B cell (primary cell): ENCODE measurements around the gene PLAC1. TPM values are rescaled to one million over a fixed set of nuclear protein-coding genes. Genes with fewer than 3 reads are reported as not detected.

Source experiments
- ATAC-seq: fragments of 200-7000 bp; cut with Tn5 transposase; one replicate; pipeline ENCODE4 v1.10.0; 2021; ENCODE audit warnings: low read depth, mild to moderate bottlenecking, moderate number of reproducible peaks, moderate library complexity
- CTCF ChIA-PET: fragments of 350-600 bp; sonication (Branson Sonifier 250); formaldehyde crosslinking; loops from one replicate; lab custom pipeline; 2021; ENCODE audit warnings: antibody characterized with exemption, inconsistent platforms; lab: Charles Lee
- POLR2A ChIA-PET: fragments of 350-600 bp; sonication (Branson Sonifier 250); formaldehyde crosslinking; loops from one replicate; lab custom pipeline; 2021; ENCODE audit warnings: antibody characterized with exemption; lab: Charles Lee
- DNase-seq: peaks from one replicate; pipeline ENCODE4 v3.0.0; 2013
- H2AFZ ChIP-seq: 2 replicates; pipeline ENCODE4 v1.6.1; 2012; ENCODE audit warnings: mild to moderate bottlenecking, low read depth, low read length; ENCODE audit not compliant: insufficient read depth, poor library complexity, severe bottlenecking
- H3K27ac ChIP-seq, 2 donors: 1 replicate in 1 of 2; 2 replicates in 1 of 2; pipeline ENCODE4 v1.5.1; 2012 to 2013; ENCODE audit warnings: low read length in 2 of 2, mild to moderate bottlenecking in 2 of 2, moderate library complexity in 1 of 2
- H3K27me3 ChIP-seq, 4 experiments: fragments of 200-600 bp in 1 of 4; sonication (generic) in 1 of 4; replicated peaks in 1 of 4; 1 replicate in 2 of 4; 2 replicates in 2 of 4; pipeline versions ENCODE4 v1.6.1 to v1.7.0; 2013 to 2016; ENCODE audit warnings: low read length in 3 of 4, mild to moderate bottlenecking in 2 of 4, mixed read lengths in 1 of 4, moderate library complexity in 1 of 4; ENCODE audit not compliant: insufficient read depth in 4 of 4, control insufficient read depth in 3 of 4; ENCODE audit errors: control extremely low read depth in 1 of 4
- H3K36me3 ChIP-seq, 2 experiments: replicated peaks in 1 of 2; 1 replicate in 1 of 2; 2 replicates in 1 of 2; pipeline versions ENCODE4 v1.6.1 to v1.7.1; 2013; ENCODE audit warnings: low read length in 1 of 2; ENCODE audit not compliant: insufficient read depth in 2 of 2, control insufficient read depth in 1 of 2; ENCODE audit errors: control extremely low read depth in 1 of 2, extremely low read depth in 1 of 2
- H3K4me1 ChIP-seq, 2 donors: fragments of 200-600 bp in 1 of 2; sonication (generic) in 1 of 2; 1 replicate in 1 of 2; 2 replicates in 1 of 2; pipeline versions ENCODE4 v1.5.1 to v1.6.1; 2013 to 2017; ENCODE audit warnings: low read length in 2 of 2; ENCODE audit not compliant: control insufficient read depth in 2 of 2, insufficient read depth in 2 of 2
- H3K4me2 ChIP-seq: replicated peaks from 2 replicates; pipeline ENCODE3; 2012; ENCODE audit warnings: mild to moderate bottlenecking, low read depth, low read length; ENCODE audit not compliant: poor library complexity, severe bottlenecking
- H3K4me3 ChIP-seq, 5 experiments: fragments of 200-600 bp in 1 of 5; sonication (generic) in 1 of 5; 1 replicate in 3 of 5; 2 replicates in 2 of 5; pipeline versions ENCODE4 v1.5.1 to v1.7.0; 2011 to 2016; ENCODE audit warnings: low read length in 4 of 5, mild to moderate bottlenecking in 4 of 5, low read depth in 2 of 5, control low read depth in 1 of 5, moderate library complexity in 1 of 5; ENCODE audit not compliant: insufficient read depth in 1 of 5; ENCODE audit errors: control extremely low read depth in 1 of 5, extremely low read depth in 1 of 5
- H3K79me2 ChIP-seq: fragments of 200-600 bp; sonication (generic); one replicate; pipeline ENCODE4 v1.6.0; 2016; ENCODE audit warnings: low read length; ENCODE audit not compliant: control insufficient read depth, insufficient read depth
- H3K9ac ChIP-seq: fragments of 200-600 bp; sonication (generic); 2 replicates; pipeline ENCODE4 v1.6.1; 2017; ENCODE audit warnings: mild to moderate bottlenecking, low read length, moderate library complexity
- H3K9me3 ChIP-seq, 3 donors: one replicate each; pipeline versions ENCODE4 v1.6.1 to v1.7.1; 2013; ENCODE audit warnings: low read length in 2 of 3; ENCODE audit not compliant: control insufficient read depth in 2 of 3, insufficient read depth in 1 of 3; ENCODE audit errors: control extremely low read depth in 1 of 3
- H4K20me1 ChIP-seq: 2 replicates; pipeline ENCODE4 v1.6.0; 2012; ENCODE audit warnings: mild to moderate bottlenecking, low read length; ENCODE audit not compliant: insufficient read depth, control insufficient read depth, poor library complexity, severe bottlenecking
- H3K27ac Mint-ChIP-seq: one replicate; pipeline ENCODE4 v1.8.0; 2021; ENCODE audit warnings: mixed read lengths
- H3K27me3 Mint-ChIP-seq: one replicate; pipeline ENCODE4 v1.8.0; 2021; ENCODE audit warnings: mixed read lengths
- H3K4me1 Mint-ChIP-seq: one replicate; pipeline ENCODE4 v1.8.0; 2021; ENCODE audit warnings: mixed read lengths
- H3K4me3 Mint-ChIP-seq: one replicate; pipeline ENCODE4 v1.8.0; 2021; ENCODE audit warnings: mixed read lengths
- H3K9me3 Mint-ChIP-seq: one replicate; pipeline ENCODE4 v1.8.0; 2022; ENCODE audit warnings: mixed read lengths; ENCODE audit not compliant: insufficient read depth
- CTCF ChIP-seq: fragments of 200-600 bp; IDR thresholded peaks from one replicate; pipeline ENCODE4 v1.8.0; 2022; ENCODE audit warnings: antibody characterized with exemption, mild to moderate bottlenecking
- EZH2 ChIP-seq: IDR thresholded peaks from 2 replicates; pipeline ENCODE4 v1.6.1; 2012; ENCODE audit warnings: borderline replicate concordance, low read depth, mild to moderate bottlenecking, moderate library complexity, low read length; ENCODE audit not compliant: insufficient read depth, poor library complexity, severe bottlenecking
- WGBS: methylation state at CpG from one replicate; pipeline ENCODE4 v1.1.5; 2013; ENCODE audit warnings: missing lambda C conversion rate; ENCODE audit not compliant: insufficient coverage; 5-methylcytosine and 5-hydroxymethylcytosine counted together
- intact Hi-C: fragments of 100-400 bp; cut with micrococcal nuclease; formaldehyde crosslinking; loops from one replicate; pipeline ENCODE4 v1.10.0; 2022
- polyA plus RNA-seq: library from polyadenylated mRNA; depleted of rRNA; stranded (reverse); fragments of >200 nt; gene quantifications from 2 replicates; pipeline ENCODE4 v1.2.3, GENCODE V29; 2012
- total RNA-seq, 2 donors: library from RNA; stranded (reverse); fragments of 120-200 nt in 1 of 2; gene quantifications; 1 replicate in 1 of 2; 2 replicates in 1 of 2; pipeline versions ENCODE4 v1.2.3 to v1.2.4, GENCODE V29; 2013 to 2022

The PLAC1 gene
- total and polyA plus RNA-seq, 2 donors (not counting 1 experiment from before 2014, with no cell fraction given) = not detected

GRCh38 chrX:134619838-134620237 lies 38.4 kb downstream of the PLAC1 start:
- no peak for ATAC-seq
- Histone ChIP-seq H3K79me2 (no peaks in the 10 kb centered on the region), H3K4me2 (no peak overlapping the region), H3K4me3 (no peak overlapping the region), H4K20me1 (no peaks in the 10 kb centered on the region), H3K4me1 (no peaks in the 10 kb centered on the region), H3K27ac (no peak overlapping the region), H3K9ac (no peak overlapping the region), H3K36me3 (no peaks in the 10 kb centered on the region), H3K9me3 (no peaks in the 10 kb centered on the region), H3K27me3 (no peaks in the 10 kb centered on the region), H2AFZ (no peak overlapping the region)
- TF ChIP-seq CTCF (no peak), EZH2 (no peak)
- Mint-ChIP-seq H3K4me1 (no peaks in the 10 kb centered on the region), H3K4me3 (no peak overlapping the region), H3K9me3 (no peaks in the 10 kb centered on the region), H3K27ac (no peak overlapping the region), H3K27me3 (peaks cover 3% of the 10 kb centered on the region)
- no CpG with 5 or more reads among the region's 1 CpG for WGBS
- no peak for DNase-seq
- ChIA-PET POLR2A (no interaction called here), CTCF (no interaction called here)
- intact Hi-C loops = no loop called here

- no peaks in the 10 kb centered on the region for H4K20me1 ChIP-seq
- DNase-seq = no peak
- 100% methylated on average over 2 of the region's 3 CpGs for WGBS
- ChIA-PET POLR2A (no interaction called here), CTCF (no interaction called here)
- ATAC-seq = no peak
- no peak overlapping the region for H2AFZ ChIP-seq
- no peaks in the 10 kb centered on the region for H3K36me3 ChIP-seq
- no peaks in the 10 kb centered on the region for H3K4me1 ChIP-seq
- Mint-ChIP-seq H3K4me1 (no peaks in the 10 kb centered on the region), H3K4me3 (no peak overlapping the region), H3K27me3 (no peaks in the 10 kb centered on the region), H3K27ac (no peak overlapping the region), H3K9me3 (no peaks in the 10 kb centered on the region)
- H3K79me2 ChIP-seq = no peaks in the 10 kb centered on the region
- TF ChIP-seq CTCF (no peak), EZH2 (no peak)
- intact Hi-C loops = no loop called here
- no peak overlapping the region for H3K4me3 ChIP-seq
- H3K27me3 ChIP-seq = no peaks in the 10 kb centered on the region
- no peaks in the 10 kb centered on the region for H3K9me3 ChIP-seq
- no peak overlapping the region for H3K9ac ChIP-seq
- no peak overlapping the region for H3K4me2 ChIP-seq
- no peak overlapping the region for H3K27ac ChIP-seq
Observed at GRCh38 chrX:134613396-134613795, 44.9 kb downstream of the PLAC1 start.
